ENCODE data around the gene MEX3D.

The MEX3D gene

GRCh38 chr19:1612114-1613086 lies 44.3 kb upstream of the MEX3D start:
- no peak for DNase-seq (ENCODE audit: low read depth)
- H3K4me3 ChIP-seq (ENCODE audit: low read length) = no peak overlapping the region
- no peak for TF ChIP-seq CTCF (conservative IDR thresholded peaks at IDR 0.05; ENCODE audit: low read depth, low read length)

GRCh38 chr19:1611353-1611752 lies 43.2 kb upstream of the MEX3D start:
- DNase-seq (ENCODE audit: low read depth) = no peak
- no peak overlapping the region for H3K4me3 ChIP-seq (ENCODE audit: low read length)
- no peak for TF ChIP-seq CTCF (conservative IDR thresholded peaks at IDR 0.05; ENCODE audit: low read depth, low read length)

GRCh38 chr19:1610579-1610978 lies 42.5 kb upstream of the MEX3D start:
- TF ChIP-seq CTCF (conservative IDR thresholded peaks at IDR 0.05; ENCODE audit: low read depth, low read length) = no peak
- no peak overlapping the region for H3K4me3 ChIP-seq (ENCODE audit: low read length)
- DNase-seq (ENCODE audit: low read depth) = no peak

- H3K4me3 ChIP-seq (ENCODE audit: low read length) = no peak overlapping the region
- no peak for DNase-seq (ENCODE audit: low read depth)
- TF ChIP-seq CTCF (conservative IDR thresholded peaks at IDR 0.05; ENCODE audit: low read depth, low read length) = no peak
Observed at GRCh38 chr19:1609680-1610474, 41.8 kb upstream of the MEX3D start.

GRCh38 chr19:1609103-1609396 lies 40.9 kb upstream of the MEX3D start:
- H3K4me3 ChIP-seq (ENCODE audit: low read length) = no peak overlapping the region
- no peak for DNase-seq (ENCODE audit: low read depth)
- no peak for TF ChIP-seq CTCF (conservative IDR thresholded peaks at IDR 0.05; ENCODE audit: low read depth, low read length)

- TF ChIP-seq CTCF (conservative IDR thresholded peaks at IDR 0.05; ENCODE audit: low read depth, low read length) = no peak
Observed at GRCh38 chr19:1608359-1609102, 40.4 kb upstream of the MEX3D start.

More at GRCh38 chr19:1608359-1609102, 40.4 kb upstream of the MEX3D start:
- no peak overlapping the region for H3K4me3 ChIP-seq (ENCODE audit: low read length)
- no peak for DNase-seq (ENCODE audit: low read depth)

All from retinal pigment epithelial cell (primary cell).